Peyer's patch (tissue), 4 donors: ENCODE data around the gene NTN3.

Experiments used
- CTCF ChIP-seq, 6 experiments: fragments of 450-650 bp in 4 of 6; fragments of 200-600 bp in 2 of 6; sonication (generic) in 1 of 6; IDR thresholded peaks; one replicate each; pipeline ENCODE4 v1.5.1; 2017 to 2019; ENCODE audit warnings: antibody characterized with exemption in 6 of 6, mild to moderate bottlenecking in 3 of 6, moderate library complexity in 1 of 6
- POLR2A ChIP-seq, 2 donors: fragments of 450-650 bp; IDR thresholded peaks; one replicate each; pipeline ENCODE4 v1.5.1; 2017; ENCODE audit warnings: antibody characterized with exemption in 2 of 2, mild to moderate bottlenecking in 2 of 2, moderate library complexity in 2 of 2

DNA sequence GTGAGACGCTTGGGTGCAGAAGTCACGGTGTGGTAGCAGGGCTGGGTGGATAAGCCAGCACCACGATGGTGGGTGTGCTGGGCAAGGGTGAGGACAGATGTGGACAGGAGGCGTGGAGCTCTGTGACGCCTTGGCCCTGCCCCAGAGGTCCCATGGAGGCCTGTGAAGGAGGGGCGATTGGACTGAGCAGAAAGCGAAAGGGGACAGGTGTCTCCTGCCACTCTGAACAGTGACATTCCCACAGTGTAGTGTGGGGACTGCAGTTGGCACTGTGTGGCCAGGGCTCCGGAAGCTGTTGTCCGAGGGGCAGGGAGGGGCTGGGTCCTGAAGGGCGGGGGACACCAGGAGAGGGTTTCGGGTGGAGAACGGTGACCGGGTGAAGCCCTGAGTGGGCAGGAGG is 11.2 kb downstream of the NTN3 start:
- TF ChIP-seq CTCF (IDR thresholded peaks at IDR 0.05) (no peak), POLR2A (IDR thresholded peaks at IDR 0.05) (no peak)
